NCI-H128 (cell line): ENCODE measurements around the gene ADCY3.

ENCODE experiments used
- DNase-seq: peaks from one replicate; lab custom pipeline; 2025; ENCODE audit not compliant: unreplicated experiment; lab: John Stamatoyannopoulos, UW

ADCY3 gene

GRCh38 chr2:24832931-24833701, 86.9 kb downstream of the ADCY3 start:
- no peak for DNase-seq

- no peak for DNase-seq
Measured at GRCh38 chr2:24832521-24832920, 87.5 kb downstream of the ADCY3 start.

- no peak for DNase-seq
Measured at GRCh38 chr2:24832073-24832461, 88.0 kb downstream of the ADCY3 start.

GRCh38 chr2:24831221-24832072, 88.6 kb downstream of the ADCY3 start:
- no peak for DNase-seq

GRCh38 chr2:24830786-24831185, 89.3 kb downstream of the ADCY3 start:
- DNase-seq: no peak

GRCh38 chr2:24830351-24830750, 89.7 kb downstream of the ADCY3 start:
- no peak for DNase-seq

- no peak for DNase-seq
Measured at GRCh38 chr2:24828238-24828996, 91.6 kb downstream of the ADCY3 start.

- DNase-seq: peak; percentile 73
Measured at GRCh38 chr2:24827321-24828237, 92.5 kb downstream of the ADCY3 start.

- no peak for DNase-seq
Measured at GRCh38 chr2:24826773-24827145, 93.3 kb downstream of the ADCY3 start.

- no peak for DNase-seq
Measured at GRCh38 chr2:24825883-24826772, 93.9 kb downstream of the ADCY3 start.

GRCh38 chr2:24824966-24825882, 94.8 kb downstream of the ADCY3 start:
- no peak for DNase-seq

- no peak for DNase-seq
Measured at GRCh38 chr2:24824071-24824588, 95.9 kb downstream of the ADCY3 start.

GRCh38 chr2:24822049-24822706, 97.9 kb downstream of the ADCY3 start:
- no peak for DNase-seq

GRCh38 chr2:24821433-24821891, 98.6 kb downstream of the ADCY3 start:
- no peak for DNase-seq

- no peak for DNase-seq
Measured at GRCh38 chr2:24820598-24821432, 99.2 kb downstream of the ADCY3 start.

GRCh38 chr2:24820175-24820513, 99.9 kb downstream of the ADCY3 start:
- no peak for DNase-seq
